Iris pigment epithelial cell (primary cell): ENCODE results near the gene GASK1B.

ENCODE experiments used
- DNase-seq: peaks from one replicate; pipeline ENCODE4 v3.0.0-alpha.2; 2011; ENCODE audit warnings: low read depth

GASK1B gene

DNA sequence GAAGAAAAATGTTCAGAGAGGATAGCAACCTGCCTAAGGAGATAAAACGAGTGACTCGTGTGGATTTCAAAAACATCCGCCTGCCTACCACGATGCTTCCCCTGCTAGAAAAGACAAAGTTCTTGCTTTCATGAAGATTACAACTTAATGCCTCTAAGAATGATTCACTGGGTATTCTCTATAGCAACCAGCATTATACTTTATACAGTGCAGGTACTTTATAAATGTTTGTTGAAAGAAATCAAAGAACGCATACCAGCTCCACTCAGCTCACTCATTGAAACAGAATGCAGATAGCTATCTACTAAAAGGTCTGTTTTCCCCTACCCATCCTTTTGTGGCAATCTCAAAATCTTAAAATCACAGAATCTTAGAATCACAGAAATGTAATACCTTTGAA lies 33.7 kb downstream of the GASK1B start:
- DNase-seq: peak; percentile 15

DNA sequence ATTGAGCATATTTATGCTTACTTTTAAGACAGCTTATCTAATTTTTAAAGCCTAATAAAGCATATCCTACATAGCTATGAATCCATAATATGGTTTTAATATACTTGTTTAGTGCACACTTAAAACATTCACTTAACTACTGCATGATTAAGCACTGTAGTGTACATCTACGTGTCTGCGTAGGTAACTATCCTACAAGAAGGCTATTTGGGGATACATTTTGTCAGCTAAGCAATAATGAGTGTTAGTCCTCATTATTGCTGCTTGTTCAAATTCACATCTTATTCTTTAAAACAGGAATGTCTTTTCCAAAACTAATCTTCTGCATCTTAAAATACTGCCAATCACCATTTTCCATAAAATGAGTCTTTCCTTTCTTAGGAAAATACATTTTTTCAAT lies 38.6 kb downstream of the GASK1B start:
- DNase-seq: no peak

DNA sequence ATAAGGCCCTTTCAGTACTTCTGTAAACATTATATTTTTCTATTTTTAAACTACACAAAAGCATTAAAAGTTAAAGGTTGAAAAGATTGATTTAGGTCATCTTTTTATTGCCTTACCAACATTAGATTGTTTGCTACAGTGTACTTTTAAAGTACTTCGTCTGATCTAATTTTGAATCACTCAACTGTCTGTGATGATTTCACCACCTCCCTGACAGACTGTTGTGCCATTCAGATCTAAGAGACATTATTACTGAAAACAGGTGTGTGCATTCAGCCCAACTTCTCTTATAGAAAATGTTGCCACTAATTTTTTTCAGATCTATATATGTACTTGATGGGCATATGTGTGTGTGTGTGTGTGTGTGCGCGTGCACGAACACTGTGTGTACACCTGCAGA lies 39.3 kb downstream of the GASK1B start:
- DNase-seq: no peak

- no peak for DNase-seq
Measured at GRCh38 chr4:158131027-158131426, 41.8 kb downstream of the GASK1B start.

GRCh38 chr4:158130204-158130603 lies 42.6 kb downstream of the GASK1B start:
- no peak for DNase-seq

- peak; percentile 14 for DNase-seq
Measured at GRCh38 chr4:158129694-158130093, 43.1 kb downstream of the GASK1B start.

- no peak for DNase-seq
Measured at GRCh38 chr4:158128540-158128939, 44.3 kb downstream of the GASK1B start.

- no peak for DNase-seq
Measured at GRCh38 chr4:158125310-158125709, 47.5 kb downstream of the GASK1B start.
